Suprapubic skin (tissue), 4 donors: ENCODE results near the gene SPATC1L. TPM values are rescaled to one million over a fixed set of nuclear protein-coding genes. Genes with fewer than 3 reads are reported as not detected.

ENCODE experiments used
- DNase-seq, 2 donors: peaks; one replicate each; pipeline ENCODE4 v3.0.0-alpha.2; 2019; ENCODE audit warnings: low spot score in 2 of 2
- H3K27ac ChIP-seq: fragments of 200-600 bp; sonication (generic); one replicate; pipeline ENCODE4 v1.5.1; 2019
- H3K27me3 ChIP-seq: fragments of 200-600 bp; sonication (generic); one replicate; pipeline ENCODE4 v1.5.1; 2019
- H3K36me3 ChIP-seq: fragments of 200-600 bp; sonication (generic); one replicate; pipeline ENCODE4 v1.5.1; 2019
- H3K4me1 ChIP-seq: fragments of 200-600 bp; sonication (generic); one replicate; pipeline ENCODE4 v1.5.1; 2019
- H3K4me3 ChIP-seq: fragments of 200-600 bp; sonication (generic); one replicate; pipeline ENCODE4 v1.5.1; 2019; ENCODE audit warnings: mild to moderate bottlenecking
- H3K9me3 ChIP-seq: fragments of 200-600 bp; sonication (generic); one replicate; pipeline ENCODE4 v1.5.1; 2019
- EP300 ChIP-seq: sonication (generic); formaldehyde crosslinking; IDR thresholded peaks from one replicate; pipeline ENCODE4 v1.6.1; 2017; ENCODE audit warnings: antibody characterized with exemption
- POLR2A ChIP-seq, 2 donors: fragments of 450-650 bp; IDR thresholded peaks; one replicate each; pipeline ENCODE4 v1.6.1; 2017; ENCODE audit warnings: antibody characterized with exemption in 2 of 2, mild to moderate bottlenecking in 2 of 2, moderate library complexity in 2 of 2
- POLR2AphosphoS5 ChIP-seq, 3 donors: sonication (generic); formaldehyde crosslinking; IDR thresholded peaks; one replicate each; pipeline ENCODE4 v1.6.1; 2017; ENCODE audit warnings: antibody characterized with exemption in 3 of 3
- WGBS: methylation state at CpG from one replicate; pipeline ENCODE4 v1.1.5; 2018; 5-methylcytosine and 5-hydroxymethylcytosine counted together
- total RNA-seq, 4 donors: library from RNA; depleted of rRNA; stranded (reverse); fragments of >200 nt; gene quantifications; one replicate each; pipeline ENCODE4 v1.1.0, GENCODE V29; 2016
- TF ChIP-seq, protein P1 (sequence below), 2 donors: fragments of 200-600 bp in 1 of 2; fragments of 450-650 bp in 1 of 2; sonication (generic) in 1 of 2; IDR thresholded peaks; one replicate each; pipeline ENCODE4 v1.5.1; 2016 to 2019; ENCODE audit warnings: antibody characterized with exemption in 2 of 2, mild to moderate bottlenecking in 1 of 2, moderate library complexity in 1 of 2

SPATC1L gene
- total RNA-seq, 4 donors from 2014 or later: 2.5 to 15.0 (median 6.9) TPM

DNA sequence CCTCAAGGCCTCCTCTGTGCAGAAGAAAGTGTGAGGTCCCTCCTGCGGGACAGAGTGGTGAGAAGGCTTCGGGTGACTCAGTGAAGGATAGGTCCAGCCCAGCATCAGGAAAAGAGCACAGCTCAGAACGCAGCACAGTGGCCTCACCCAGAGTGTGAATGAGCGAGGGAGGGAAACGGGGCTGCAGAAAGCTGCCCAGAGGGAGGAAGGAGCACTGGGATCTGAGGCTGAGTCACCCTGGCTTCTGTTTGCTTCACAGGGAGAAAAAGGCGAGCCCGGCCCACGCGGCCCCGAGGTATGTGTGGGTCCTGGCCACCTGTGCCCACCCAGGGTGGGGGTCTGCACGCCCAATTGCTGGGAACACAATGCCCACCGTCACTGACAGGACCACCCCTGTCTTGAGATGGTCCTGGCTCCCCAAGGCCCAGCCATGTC, 62.0 kb downstream of the SPATC1L start:
- Histone ChIP-seq H3K4me3 (no peak overlapping the region), H3K36me3 (peaks cover 91% of the 10 kb centered on the region), H3K27ac (no peak overlapping the region), H3K27me3 (no peaks in the 10 kb centered on the region), H3K9me3 (no peaks in the 10 kb centered on the region), H3K4me1 (no peaks in the 10 kb centered on the region)
- TF ChIP-seq POLR2AphosphoS5 (IDR thresholded peaks at IDR 0.05) (no peak), POLR2A (IDR thresholded peaks at IDR 0.05) (no peak), EP300 (no peak)
- TF ChIP-seq, protein P1, sequence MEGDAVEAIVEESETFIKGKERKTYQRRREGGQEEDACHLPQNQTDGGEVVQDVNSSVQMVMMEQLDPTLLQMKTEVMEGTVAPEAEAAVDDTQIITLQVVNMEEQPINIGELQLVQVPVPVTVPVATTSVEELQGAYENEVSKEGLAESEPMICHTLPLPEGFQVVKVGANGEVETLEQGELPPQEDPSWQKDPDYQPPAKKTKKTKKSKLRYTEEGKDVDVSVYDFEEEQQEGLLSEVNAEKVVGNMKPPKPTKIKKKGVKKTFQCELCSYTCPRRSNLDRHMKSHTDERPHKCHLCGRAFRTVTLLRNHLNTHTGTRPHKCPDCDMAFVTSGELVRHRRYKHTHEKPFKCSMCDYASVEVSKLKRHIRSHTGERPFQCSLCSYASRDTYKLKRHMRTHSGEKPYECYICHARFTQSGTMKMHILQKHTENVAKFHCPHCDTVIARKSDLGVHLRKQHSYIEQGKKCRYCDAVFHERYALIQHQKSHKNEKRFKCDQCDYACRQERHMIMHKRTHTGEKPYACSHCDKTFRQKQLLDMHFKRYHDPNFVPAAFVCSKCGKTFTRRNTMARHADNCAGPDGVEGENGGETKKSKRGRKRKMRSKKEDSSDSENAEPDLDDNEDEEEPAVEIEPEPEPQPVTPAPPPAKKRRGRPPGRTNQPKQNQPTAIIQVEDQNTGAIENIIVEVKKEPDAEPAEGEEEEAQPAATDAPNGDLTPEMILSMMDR (IDR thresholded peaks at IDR 0.05): no peak
- 91% methylated on average over 11 of the region's 12 CpGs for WGBS
- DNase-seq: peak in 1 of 2 donors; percentile 53

DNA sequence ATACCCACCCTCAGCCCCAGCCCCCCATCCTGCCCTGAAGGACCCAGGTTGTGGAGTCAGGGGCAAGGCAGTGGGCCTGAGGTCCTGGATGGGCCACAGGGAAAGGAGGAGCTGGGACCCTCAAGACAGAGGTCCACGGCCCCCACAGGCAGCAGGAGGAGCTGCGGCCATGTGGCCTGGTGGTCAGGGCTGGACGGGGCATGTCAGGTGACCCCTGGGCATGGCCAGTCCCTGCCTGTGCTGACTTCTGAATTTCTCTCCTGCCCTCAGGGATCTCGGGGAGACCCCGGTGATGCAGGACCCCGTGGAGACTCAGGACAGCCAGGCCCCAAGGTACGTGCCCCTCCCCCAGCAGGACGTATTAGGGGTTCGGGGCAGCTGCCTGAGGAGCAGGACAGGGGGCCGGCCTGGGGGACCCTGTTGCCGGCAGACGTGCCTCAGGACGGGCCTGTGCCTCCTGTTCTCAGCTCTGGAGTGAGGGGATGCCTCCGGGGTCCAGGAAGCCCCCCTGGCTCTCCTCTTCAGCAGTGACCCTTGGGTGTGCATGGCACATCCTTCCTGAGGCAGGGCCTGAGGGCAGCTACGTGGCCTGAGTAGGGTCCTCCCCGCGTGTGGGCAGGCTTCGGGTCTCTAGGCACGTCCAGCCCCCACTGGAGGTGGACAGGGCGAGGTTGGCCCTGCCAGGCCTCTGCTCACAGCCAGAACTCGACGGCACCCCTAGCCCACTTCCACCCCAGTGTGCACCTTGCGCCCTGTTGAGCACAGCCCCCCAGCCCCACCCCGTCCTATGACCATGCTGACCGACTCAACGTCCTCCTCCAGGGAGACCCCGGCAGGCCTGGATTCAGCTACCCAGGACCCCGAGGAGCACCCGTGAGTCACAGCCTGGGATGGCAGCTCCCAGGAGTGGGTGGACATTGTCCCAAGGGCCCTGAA, 62.7 kb downstream of the SPATC1L start:
- peak; percentile 64 to 77 for DNase-seq
- WGBS: 89% methylated on average over 13 of the region's 29 CpGs
- Histone ChIP-seq H3K4me1 (peaks cover 2% of the 10 kb centered on the region), H3K27me3 (no peaks in the 10 kb centered on the region), H3K9me3 (no peaks in the 10 kb centered on the region), H3K27ac (no peak overlapping the region), H3K4me3 (no peak overlapping the region), H3K36me3 (peaks cover 91% of the 10 kb centered on the region)
- TF ChIP-seq, protein P1 (IDR thresholded peaks at IDR 0.05): no peak
- no peak for TF ChIP-seq EP300

DNA sequence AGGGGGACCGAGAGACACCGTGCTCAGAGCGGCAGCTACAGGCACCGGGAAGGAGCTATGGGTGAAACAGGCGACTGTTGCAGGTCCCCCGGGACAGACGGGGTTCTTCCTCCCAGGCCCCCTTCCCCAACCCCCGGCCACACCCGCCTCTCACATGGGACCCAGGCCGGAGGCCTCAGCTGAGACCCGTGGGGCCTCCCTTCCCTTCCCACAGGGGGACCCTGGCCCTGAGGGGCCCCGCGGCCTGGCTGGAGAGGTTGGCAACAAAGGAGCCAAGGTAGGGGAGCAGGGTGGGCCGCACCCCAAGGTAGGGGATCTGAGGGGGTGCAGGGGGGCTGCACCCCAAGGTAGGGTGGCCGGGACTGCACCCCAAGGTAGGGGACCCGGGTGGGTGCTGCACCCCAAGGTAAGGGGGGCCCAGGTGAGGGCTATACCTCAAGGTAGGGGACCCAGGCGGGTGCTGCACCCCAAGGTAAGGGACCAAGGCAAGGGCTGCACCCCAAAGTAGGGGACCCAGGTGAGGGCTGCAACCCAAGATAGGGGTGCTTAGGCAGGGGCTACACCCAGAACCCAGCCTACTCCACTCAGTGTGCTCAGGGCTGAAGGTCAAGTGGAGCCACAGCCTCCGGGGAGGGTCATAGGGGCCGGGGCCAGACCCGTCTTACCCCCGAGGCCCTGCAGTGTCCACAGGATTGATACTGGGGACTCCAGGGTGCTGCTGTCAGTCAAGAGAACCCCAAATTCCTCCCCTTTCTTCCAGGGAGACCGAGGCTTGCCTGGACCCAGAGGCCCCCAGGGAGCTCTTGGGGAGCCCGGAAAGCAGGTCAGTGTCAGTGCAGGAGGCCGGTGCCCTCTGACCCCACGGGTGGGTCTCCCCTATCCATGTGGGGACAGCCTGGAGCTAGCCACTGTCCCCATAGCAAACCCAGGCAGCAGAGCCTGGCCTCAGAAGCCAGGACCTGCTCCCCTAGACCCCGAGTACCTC, 63.7 kb downstream of the SPATC1L start:
- no peak for TF ChIP-seq EP300
- TF ChIP-seq POLR2AphosphoS5 (IDR thresholded peaks at IDR 0.05): no peak
- Histone ChIP-seq H3K4me3 (no peak overlapping the region), H3K27me3 (no peaks in the 10 kb centered on the region), H3K9me3 (no peaks in the 10 kb centered on the region), H3K36me3 (peaks cover 91% of the 10 kb centered on the region), H3K27ac (no peak overlapping the region), H3K4me1 (peaks cover 6% of the 10 kb centered on the region)
- WGBS: 88% methylated on average over 5 of the region's 26 CpGs
- DNase-seq: peak; percentile 58 to 69

DNA sequence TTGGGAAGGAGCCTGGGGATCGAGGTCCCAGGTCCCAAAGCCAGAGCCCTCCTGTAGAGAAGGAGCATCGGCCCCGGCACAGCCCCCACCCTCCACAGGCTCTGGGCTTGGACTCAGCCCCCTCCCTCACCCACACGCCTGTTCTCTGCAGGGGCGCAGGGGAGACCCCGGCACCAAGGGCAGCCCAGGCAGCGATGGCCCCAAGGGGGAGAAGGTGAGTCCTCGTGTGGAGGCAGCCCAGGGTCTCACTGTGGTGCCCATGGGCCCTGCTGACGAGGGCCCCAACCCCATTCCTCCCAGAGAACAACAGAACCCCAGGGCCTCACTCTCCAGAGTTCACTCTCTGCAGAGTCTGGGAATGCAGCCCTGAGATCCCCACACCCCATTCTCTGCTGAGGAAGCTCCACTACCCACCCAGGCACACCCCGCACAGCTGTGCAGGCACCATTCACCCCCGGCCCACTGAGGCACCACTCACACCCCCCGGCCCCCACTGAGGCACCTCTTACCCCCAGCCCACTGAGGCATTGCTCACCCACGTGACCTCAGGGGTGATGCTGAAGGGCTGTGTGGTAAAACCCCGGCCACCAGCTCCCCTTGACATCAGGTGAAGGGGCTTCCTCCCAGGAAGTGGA, 64.5 kb downstream of the SPATC1L start:
- WGBS: 86% methylated on average over 9 of the region's 14 CpGs
- no peaks in the 10 kb centered on the region for H3K27me3 ChIP-seq
- TF ChIP-seq POLR2A (IDR thresholded peaks at IDR 0.05) (no peak), POLR2AphosphoS5 (IDR thresholded peaks at IDR 0.05) (no peak), EP300 (no peak)
- TF ChIP-seq, protein P1 (IDR thresholded peaks at IDR 0.05): no peak
- DNase-seq: peak; percentile 43 to 77
- H3K4me3 ChIP-seq: no peak overlapping the region
- peaks cover 84% of the 10 kb centered on the region for H3K36me3 ChIP-seq
- no peaks in the 10 kb centered on the region for H3K9me3 ChIP-seq
- no peak overlapping the region for H3K27ac ChIP-seq
- H3K4me1 ChIP-seq: peaks cover 6% of the 10 kb centered on the region

DNA sequence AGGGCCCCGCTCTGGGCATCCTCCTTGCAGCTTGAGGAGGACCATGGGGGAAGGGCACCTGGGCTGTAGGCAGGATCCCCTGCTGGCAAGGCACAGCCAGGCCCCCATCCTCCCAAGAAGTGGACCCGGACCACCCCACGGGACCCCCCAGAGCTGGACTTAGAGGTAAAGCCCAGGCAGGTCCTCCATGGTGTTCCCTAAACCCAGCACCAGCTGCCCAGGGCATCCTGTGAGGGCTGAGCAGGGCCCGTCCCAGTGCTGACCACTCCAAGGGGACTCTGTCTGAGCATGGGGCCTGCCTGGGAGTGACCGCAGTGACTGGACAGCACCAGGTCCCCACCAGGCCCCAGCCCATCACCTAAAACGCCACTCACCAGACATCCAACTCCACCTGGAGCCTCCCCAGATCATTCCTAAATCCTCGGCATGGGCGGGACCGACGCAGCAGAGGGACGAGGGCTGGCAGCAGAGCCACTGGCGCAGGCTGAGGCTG, 65.1 kb downstream of the SPATC1L start:
- Histone ChIP-seq H3K9me3 (no peaks in the 10 kb centered on the region), H3K27ac (no peak overlapping the region), H3K36me3 (peaks cover 80% of the 10 kb centered on the region), H3K4me3 (no peak overlapping the region), H3K27me3 (no peaks in the 10 kb centered on the region), H3K4me1 (peaks cover 6% of the 10 kb centered on the region)
- WGBS: no CpG with 5 or more reads among the region's 12 CpGs
- TF ChIP-seq POLR2A (IDR thresholded peaks at IDR 0.05) (no peak), POLR2AphosphoS5 (IDR thresholded peaks at IDR 0.05) (no peak), EP300 (no peak)
- TF ChIP-seq, protein P1 (IDR thresholded peaks at IDR 0.05): no peak
- DNase-seq: peak; percentile 57 to 81
